ELF-1 (cell line): ENCODE results near the gene INHBB.
A peak's percentile ranks its signal among the peaks of the same experiment; 100 is the strongest.
"Not testable (repeated sequence)": the region's sequence is repeated elsewhere in the genome, so short reads cannot be mapped to it uniquely, and the experiment has no call there.

Source experiments
- DNase-seq: peaks from one replicate; pipeline ENCODE4 v3.0.0-alpha.2; 2016; ENCODE audit warnings: low read depth, low spot score

The INHBB gene

GRCh38 chr2:120346026-120346666 lies at the start of gene INHBB:
TSS of gene INHBB (plus strand) at chr2:120346136. CDS start at chr2:120346189, 53 bp downstream.
- no peak for DNase-seq

DNA sequence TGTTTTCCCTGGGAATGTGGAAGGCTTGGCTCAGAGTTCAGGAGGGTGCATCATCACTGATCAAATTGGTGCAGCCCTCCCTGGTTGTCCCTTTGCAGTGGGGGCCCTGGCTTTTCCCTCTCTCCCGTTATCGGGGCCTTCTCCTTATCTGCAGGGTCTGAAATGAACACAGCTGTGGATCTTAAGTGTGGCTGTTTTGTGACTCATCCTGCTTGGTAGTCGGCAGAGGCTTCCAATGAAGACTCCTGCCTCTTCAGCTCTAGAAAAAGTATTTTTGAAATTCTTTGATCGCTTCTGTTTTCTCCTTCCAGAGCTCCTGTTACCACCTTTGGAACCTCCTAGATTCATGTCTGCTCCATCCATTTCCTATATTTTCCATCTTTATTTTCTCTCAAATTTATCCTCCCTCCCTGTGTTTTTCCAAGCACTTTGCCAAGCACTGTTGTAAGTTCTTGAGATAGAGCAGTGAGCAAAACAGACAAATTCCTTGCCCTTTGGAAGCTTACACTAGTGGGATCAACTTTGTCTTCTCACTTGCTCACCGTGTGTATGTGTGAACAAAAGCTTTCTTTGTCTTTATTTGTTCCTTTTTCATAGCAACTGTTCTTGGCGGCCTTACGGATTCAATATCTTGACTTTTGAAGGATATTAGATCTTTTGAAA lies 47.6 kb upstream of the INHBB start:
- peak; percentile 44 for DNase-seq

DNA sequence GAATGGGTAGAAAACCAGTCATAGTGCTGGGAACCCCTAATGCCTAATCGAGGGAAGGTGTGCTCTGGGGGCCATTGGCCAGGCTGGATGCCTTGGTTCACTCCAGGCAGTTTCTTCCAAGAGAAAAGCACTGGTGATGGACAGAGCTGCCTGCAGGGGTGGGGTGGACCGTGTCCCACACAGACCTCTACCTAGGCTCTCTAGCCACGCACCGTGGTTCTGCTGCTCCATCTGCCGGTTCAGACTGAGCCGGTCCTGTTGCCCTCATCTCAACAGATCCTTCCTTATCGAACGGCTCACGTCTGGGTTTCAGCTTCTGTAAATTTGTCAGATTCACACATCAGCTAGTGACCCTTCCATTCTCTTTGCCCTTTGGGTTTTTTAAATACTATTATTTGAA lies 46.9 kb upstream of the INHBB start:
- no peak for DNase-seq

- DNase-seq: no peak
Measured at GRCh38 chr2:120299561-120299960, 46.4 kb upstream of the INHBB start.

- DNase-seq: no peak
Measured at GRCh38 chr2:120300385-120300784, 45.6 kb upstream of the INHBB start.

DNA sequence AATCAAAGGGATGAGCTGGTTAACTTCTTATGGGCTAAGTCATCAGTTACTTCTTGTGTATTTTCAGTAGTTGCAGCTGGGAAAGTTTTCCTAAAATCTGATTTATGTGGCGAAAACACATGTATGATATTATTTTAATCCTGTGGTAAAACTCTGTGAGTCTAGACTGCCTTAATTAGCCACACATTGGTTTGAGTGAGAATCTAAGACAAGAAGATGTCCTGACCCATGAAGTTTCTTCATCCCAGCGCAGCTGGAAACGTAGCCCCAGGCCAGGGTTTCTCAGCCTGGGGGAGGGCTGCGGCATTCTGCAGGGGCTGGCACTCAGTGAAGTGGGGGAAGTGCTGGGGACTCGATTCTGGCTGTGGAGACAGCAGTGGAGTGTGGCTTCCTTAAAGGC lies 44.7 kb upstream of the INHBB start:
- peak; percentile 49 for DNase-seq

DNA sequence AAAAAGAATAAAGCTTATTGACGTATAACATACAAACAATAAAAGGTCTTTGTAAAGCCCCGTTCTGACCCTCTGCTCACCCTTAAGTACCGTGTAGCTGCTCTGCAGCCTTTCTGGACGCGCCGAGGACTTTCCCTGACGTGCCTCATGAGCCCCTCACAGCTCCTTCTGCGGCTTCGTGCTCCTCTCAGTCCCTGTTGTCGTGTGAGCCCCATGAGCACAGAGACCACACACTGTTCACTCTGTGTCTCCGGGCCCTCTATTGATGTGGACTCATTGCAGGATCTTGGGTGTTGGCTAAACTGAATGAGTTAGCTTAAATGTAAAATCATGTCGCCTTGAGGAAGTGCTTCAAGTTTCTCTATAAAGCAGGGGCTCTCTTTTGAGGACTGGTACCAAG lies 43.6 kb upstream of the INHBB start:
- no peak for DNase-seq

GRCh38 chr2:120303177-120303576 lies 42.8 kb upstream of the INHBB start:
- DNase-seq: no peak

GRCh38 chr2:120305296-120305695 lies 40.6 kb upstream of the INHBB start:
- DNase-seq: peak; percentile 41

DNA sequence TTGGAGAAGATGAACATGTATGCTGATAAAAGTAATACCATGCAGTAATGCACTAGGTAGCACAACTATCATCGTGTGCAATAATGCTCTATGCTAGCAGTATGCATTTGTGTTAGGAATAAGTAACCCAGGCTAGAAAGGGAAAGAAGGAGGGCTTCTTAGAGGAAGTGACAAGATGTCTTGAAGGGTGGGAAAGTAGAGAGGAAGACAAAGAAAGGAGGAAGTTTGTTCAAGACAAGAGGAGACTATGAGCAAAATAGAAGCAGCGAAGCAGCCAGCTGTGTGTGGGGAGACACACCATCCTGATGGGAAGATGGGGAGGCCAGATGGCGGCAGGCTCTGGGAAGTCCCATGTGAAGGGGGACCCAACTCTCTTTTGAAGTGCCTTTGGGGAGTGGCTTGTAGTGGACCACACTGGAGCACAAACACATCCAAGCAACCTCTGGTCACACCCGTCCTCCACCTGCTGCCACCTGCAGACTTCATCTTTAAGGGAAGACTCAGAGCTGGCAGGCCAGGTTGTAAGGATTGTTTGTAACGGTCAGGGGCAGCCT lies 39.9 kb upstream of the INHBB start:
- no peak for DNase-seq

DNA sequence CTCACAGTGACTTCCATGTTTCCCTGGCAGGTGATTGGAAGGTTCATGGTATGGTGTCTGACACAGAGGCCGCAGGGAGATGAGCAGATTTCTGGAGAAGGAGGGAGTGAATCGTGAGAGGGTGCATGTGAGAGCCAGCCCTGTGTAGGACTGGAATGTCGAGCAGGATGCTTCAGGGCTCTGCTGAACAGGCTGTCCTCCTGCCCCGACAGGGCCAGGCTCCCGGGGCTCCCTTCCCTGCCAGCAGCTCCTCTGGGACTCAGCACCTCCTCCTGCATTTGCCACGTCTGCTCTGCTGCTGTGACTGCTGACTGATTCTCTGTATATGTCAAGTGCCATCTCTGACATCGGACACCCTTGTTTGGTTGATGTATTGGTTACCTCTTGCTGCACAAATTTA lies 38.5 kb upstream of the INHBB start:
- DNase-seq: no peak

GRCh38 chr2:120308038-120308910 lies 37.7 kb upstream of the INHBB start:
- no peak for DNase-seq

DNA sequence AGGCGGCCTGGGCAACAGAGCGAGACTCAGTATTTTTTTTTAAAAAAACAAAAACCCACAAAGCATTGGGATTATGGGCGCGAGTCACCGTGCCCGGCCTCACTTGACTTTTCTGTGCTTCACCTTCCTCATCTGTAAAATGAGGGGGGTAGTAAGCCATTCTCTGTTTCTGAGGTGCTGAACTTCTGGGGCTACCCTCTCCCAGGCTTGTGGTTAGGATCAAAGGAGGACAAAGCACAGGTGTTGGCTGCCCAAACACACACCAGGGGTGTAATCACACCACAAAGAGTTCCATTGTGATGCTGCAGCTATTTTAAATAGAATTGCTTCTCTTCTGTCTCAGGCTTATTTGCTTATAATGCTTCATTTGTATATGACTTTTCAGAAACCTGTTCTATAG lies 35.8 kb upstream of the INHBB start:
- no peak for DNase-seq

GRCh38 chr2:120310841-120311240 lies 35.1 kb upstream of the INHBB start:
- not testable (repeated sequence) for DNase-seq

DNA sequence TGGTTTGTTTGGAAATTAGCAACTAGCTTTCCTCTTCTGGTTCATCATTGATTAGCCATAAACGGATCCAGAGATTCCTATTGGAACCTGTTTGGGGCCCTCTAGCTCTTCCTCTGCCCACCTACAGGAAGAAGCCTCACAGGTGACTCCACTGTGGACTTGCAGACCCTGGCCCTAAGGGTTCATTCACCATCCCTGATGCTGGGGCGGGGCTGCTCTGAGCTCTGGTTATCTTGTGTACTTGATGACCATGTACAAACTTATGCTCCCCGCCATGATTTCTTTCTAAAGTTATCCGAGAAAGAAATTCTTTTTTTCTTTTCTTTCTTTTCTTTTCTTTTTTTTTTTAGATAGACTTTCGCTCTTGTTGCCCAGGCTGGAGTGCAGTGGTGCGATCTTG lies 33.9 kb upstream of the INHBB start:
- DNase-seq: no peak

DNA sequence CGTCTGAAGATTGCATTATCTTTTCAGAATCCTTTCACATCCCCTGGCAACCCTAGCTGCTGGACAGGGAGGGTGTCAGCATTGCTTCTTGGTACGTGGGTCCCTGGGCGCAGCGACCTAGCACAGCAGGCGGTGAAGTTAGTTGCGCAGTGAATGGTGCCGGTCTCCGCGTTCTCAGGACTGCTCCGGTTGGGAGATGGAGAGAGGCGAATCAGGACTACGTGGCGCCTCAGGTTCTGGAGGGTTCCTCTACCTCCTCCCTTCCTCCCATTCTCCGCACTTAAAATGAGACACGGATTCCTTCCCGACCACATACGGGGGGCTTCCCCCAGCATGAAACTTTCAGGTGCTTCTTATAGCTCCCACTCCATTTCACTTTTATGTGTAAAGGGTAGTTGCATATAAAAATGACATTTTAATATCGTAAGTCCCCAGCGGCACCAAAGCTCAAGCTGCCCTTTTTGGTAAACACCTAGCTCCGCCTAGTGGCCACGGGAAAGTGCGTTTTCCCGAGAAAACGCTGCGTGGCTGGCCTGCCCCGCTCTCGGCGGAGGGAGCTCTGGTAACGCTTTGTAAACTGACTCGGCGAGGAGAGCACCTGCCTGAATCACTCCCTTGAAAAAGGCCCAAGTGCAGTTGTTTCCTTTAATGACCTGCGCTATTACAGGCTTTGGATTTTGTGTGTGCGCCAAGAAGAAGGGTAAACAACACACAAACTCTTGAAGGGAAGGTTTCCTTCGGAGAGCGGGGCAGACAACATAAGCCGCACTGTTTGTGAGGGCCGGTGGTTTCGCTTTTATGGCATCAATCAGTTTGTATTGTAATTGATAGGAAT lies 32.9 kb upstream of the INHBB start:
- DNase-seq: peak; percentile 88

- no peak for DNase-seq
Measured at GRCh38 chr2:120313695-120314615, 32.0 kb upstream of the INHBB start.

DNA sequence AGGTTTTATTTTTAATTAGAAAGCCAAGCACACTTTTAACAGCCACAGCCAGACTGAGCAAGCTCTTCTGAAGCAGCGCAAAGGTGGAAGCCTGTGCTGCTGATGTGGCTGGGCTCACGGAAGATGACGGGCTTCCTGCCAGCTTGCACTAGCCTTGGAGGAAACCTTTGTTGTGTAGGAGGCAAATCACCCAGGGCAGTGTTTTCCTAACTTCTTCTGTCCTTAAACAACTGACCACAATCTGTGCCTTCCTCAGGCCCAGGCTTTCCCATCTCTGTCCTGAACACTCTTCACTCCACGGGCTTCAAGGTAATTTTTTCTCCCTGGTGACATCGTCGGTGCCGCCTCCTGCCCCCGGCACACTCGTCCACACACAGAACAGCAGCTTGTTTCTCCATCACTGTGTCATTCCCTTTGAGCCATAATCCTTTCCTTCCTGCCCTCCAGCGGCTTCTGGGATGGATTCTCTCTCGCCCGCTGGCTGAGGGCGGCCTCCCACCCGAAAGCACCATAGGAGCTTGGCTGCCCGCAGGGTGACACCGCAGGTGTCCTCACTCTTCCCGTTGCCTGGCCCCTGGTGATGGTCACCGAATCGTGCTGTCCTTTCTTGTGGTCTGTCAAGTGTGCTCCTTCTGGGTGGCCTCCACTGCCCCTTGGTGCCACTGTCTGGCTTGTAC lies 31.1 kb upstream of the INHBB start:
- no peak for DNase-seq

DNA sequence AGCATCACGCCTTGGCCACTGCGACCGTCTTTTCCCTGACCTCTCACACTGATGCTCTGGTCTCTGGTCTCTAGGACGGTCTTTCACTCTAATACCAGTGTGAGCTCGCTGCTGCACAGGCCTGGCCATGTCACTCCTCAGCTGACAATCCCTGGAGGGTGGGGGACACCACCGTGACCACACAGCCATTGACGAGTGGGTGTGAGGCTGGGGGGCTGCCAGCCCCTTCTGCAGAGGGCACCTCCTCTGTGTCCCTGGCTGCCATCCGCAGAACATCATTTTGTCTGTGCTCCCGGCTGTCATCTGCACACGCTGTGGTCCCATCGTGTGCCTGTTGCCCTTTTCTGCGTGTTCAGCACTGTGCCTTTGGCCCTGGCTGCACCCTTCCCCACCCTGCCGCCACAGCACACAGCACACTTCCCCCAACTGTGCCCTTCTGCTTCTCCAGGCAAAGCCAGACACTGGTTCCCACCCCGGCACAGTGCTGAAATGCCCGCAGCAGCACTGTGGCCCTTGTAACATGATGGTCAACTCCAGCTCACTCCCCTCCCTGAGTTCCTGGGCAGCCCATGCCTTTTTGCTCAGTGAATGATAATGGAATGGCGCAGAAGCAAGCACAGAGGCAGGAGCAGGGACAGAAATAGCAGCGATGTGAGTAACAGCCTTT lies 30.4 kb upstream of the INHBB start:
- DNase-seq: no peak
